Esophagus muscularis mucosa (tissue), 4 donors: ENCODE data around the gene FHDC1.

Source experiments
- CTCF ChIP-seq, 3 experiments: fragments of 200-600 bp in 2 of 3; fragments of 450-650 bp in 1 of 3; sonication (generic) in 2 of 3; IDR thresholded peaks; one replicate each; pipeline ENCODE4 v1.5.1; 2017 to 2019; ENCODE audit warnings: antibody characterized with exemption in 3 of 3, mild to moderate bottlenecking in 2 of 3, moderate library complexity in 1 of 3
- EP300 ChIP-seq: sonication (generic); formaldehyde crosslinking; IDR thresholded peaks from one replicate; pipeline ENCODE4 v1.6.1; 2017; ENCODE audit warnings: antibody characterized with exemption
- POLR2A ChIP-seq: fragments of 450-650 bp; IDR thresholded peaks from one replicate; pipeline ENCODE4 v1.6.1; 2017; ENCODE audit warnings: antibody characterized with exemption, moderate library complexity, mild to moderate bottlenecking, low read depth
- POLR2AphosphoS5 ChIP-seq, 2 donors: sonication (generic); formaldehyde crosslinking; IDR thresholded peaks; one replicate each; pipeline ENCODE4 v1.6.1; 2017; ENCODE audit warnings: antibody characterized with exemption in 2 of 2

GRCh38 chr4:153013202-153013977, 77.3 kb downstream of the FHDC1 start:
- TF ChIP-seq POLR2AphosphoS5 (IDR thresholded peaks at IDR 0.05) (no peak), POLR2A (no peak), CTCF (IDR thresholded peaks at IDR 0.05) (no peak), EP300 (no peak)
